Upper lobe of left lung (tissue), 6 donors: ENCODE measurements around the gene LZTFL1. TPM values are rescaled to one million over a fixed set of nuclear protein-coding genes. Genes with fewer than 3 reads are reported as not detected.

ENCODE experiments used
- ATAC-seq, 2 donors: fragments of 200-7000 bp; cut with Tn5 transposase; one replicate each; pipeline ENCODE4 v1.9.1; 2022; ENCODE audit warnings: mild to moderate bottlenecking in 2 of 2, moderate library complexity in 2 of 2; ENCODE audit not compliant: low FRiP score in 2 of 2
- DNase-seq, 2 donors: peaks; one replicate each; pipeline ENCODE4 v3.0.0-alpha.2; 2019 to 2020
- H3K27ac ChIP-seq, 4 donors: fragments of 200-600 bp; sonication (generic); one replicate each; pipeline ENCODE4 v1.5.1; 2016 to 2019
- H3K27me3 ChIP-seq, 4 donors: fragments of 200-600 bp; sonication (generic); one replicate each; pipeline ENCODE4 v1.5.1; 2017 to 2019
- H3K36me3 ChIP-seq, 4 donors: fragments of 200-600 bp; sonication (generic); one replicate each; pipeline ENCODE4 v1.5.1; 2016 to 2019
- H3K4me1 ChIP-seq, 4 donors: fragments of 200-600 bp; sonication (generic); one replicate each; pipeline ENCODE4 v1.5.1; 2018 to 2019
- H3K4me3 ChIP-seq, 4 donors: fragments of 200-600 bp; sonication (generic); one replicate each; pipeline ENCODE4 v1.5.1; 2017 to 2019; ENCODE audit warnings: mild to moderate bottlenecking in 2 of 4, moderate library complexity in 1 of 4
- H3K9me3 ChIP-seq, 4 donors: fragments of 200-600 bp; sonication (generic); one replicate each; pipeline ENCODE4 v1.5.1; 2018 to 2019
- CTCF ChIP-seq, 6 experiments: fragments of 450-650 bp in 4 of 6; fragments of 200-600 bp in 2 of 6; sonication (generic) in 2 of 6; IDR thresholded peaks; one replicate each; pipeline ENCODE4 v1.5.1; 2016 to 2019; ENCODE audit warnings: antibody characterized with exemption in 6 of 6
- EP300 ChIP-seq, 4 donors: sonication (generic); formaldehyde crosslinking; IDR thresholded peaks; one replicate each; pipeline ENCODE4 v1.5.1; 2017; ENCODE audit warnings: antibody characterized with exemption in 4 of 4, control low read depth in 2 of 4
- POLR2A ChIP-seq, 4 donors: fragments of 450-650 bp; IDR thresholded peaks; one replicate each; pipeline ENCODE4 v1.5.1; 2016 to 2017; ENCODE audit warnings: antibody characterized with exemption in 4 of 4, mild to moderate bottlenecking in 2 of 4
- POLR2AphosphoS5 ChIP-seq, 2 donors: sonication (generic); formaldehyde crosslinking; IDR thresholded peaks; one replicate each; pipeline ENCODE4 v1.5.1; 2017; ENCODE audit warnings: antibody characterized with exemption in 2 of 2
- WGBS, 2 donors: methylation state at CpG; one replicate each; pipeline ENCODE4 v1.1.5; 2017 to 2018; 5-methylcytosine and 5-hydroxymethylcytosine counted together
- total RNA-seq, 6 donors: library from RNA; depleted of rRNA in 4 of 6; stranded (reverse); fragments of >200 nt in 4 of 6; gene quantifications; one replicate each; pipeline versions ENCODE4 v1.1.0 to v1.2.1, GENCODE V29; 2016 to 2021
- donor health status: DM: no; HTN: no; CAD: no; lungs with moderate emphysema.
- donor health status: DM: no; HTN: yes; CAD: no; lungs with severe emphysema.

LZTFL1 gene
- total RNA-seq, 6 donors from 2014 or later = 19.9 to 51.7 (median 31.3) TPM

DNA sequence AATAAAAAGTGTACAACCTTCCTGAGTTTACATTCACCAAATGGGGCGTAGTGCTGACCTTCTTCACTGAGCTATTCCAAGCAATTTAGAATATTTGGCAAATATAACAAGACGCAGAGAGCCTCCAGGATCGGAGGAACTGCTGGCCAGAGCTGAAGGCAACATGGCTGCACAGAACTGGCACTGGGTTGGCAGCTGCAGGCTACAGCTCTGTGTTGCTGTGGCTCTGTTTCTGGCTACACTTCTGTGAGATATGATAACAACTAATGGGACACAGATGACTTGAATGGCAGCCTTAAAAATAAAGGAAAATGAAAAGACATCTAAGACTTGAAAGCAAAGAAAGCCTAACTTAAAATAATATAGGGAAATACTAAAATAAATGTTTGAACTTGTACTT is 34.8 kb downstream of the LZTFL1 start:
- no peaks in the 10 kb centered on the region for H3K4me1 ChIP-seq
- no peak overlapping the region for H3K27ac ChIP-seq

DNA sequence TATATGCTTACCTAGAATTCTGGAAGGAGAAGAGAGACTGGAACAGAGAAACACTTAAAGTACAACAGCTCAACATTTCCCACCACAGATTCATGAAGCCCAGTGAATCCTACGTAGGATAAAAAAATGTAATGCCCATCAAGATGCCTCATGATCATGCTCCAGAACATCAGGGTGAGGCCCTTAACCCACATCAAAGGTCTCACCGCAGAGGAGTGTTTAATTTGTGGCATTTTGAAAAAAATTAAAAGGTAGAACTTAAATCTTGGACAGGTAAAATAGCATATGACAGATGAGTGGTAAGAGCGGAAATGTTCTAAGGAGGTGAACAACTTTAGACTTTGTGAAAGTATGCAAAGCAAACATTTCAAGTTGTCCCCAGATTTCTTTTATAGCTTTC is 35.8 kb downstream of the LZTFL1 start:
- WGBS, 2 donors = 53 to 76% methylated on average over 3 of the region's 3 CpGs
- Histone ChIP-seq H3K36me3 (no peaks in the 10 kb centered on the region), H3K4me1 (no peaks in the 10 kb centered on the region), H3K9me3 (no peaks in the 10 kb centered on the region), H3K27me3 (no peaks in the 10 kb centered on the region), H3K27ac (no peak overlapping the region), H3K4me3 (no peak overlapping the region)
- DNase-seq (no peak), ATAC-seq (no peak)
- TF ChIP-seq CTCF (IDR thresholded peaks at IDR 0.05) (no peak), POLR2A (IDR thresholded peaks at IDR 0.05) (no peak), POLR2AphosphoS5 (IDR thresholded peaks at IDR 0.05) (no peak), EP300 (IDR thresholded peaks at IDR 0.05) (no peak)

More for the DNA sequence above, 34.8 kb downstream of the LZTFL1 start:
- Histone ChIP-seq H3K4me3 (no peak overlapping the region), H3K36me3 (no peaks in the 10 kb centered on the region), H3K9me3 (no peaks in the 10 kb centered on the region), H3K27me3 (no peaks in the 10 kb centered on the region)
- no peak for ATAC-seq
- TF ChIP-seq EP300 (IDR thresholded peaks at IDR 0.05) (no peak), CTCF (IDR thresholded peaks at IDR 0.05) (no peak), POLR2A (IDR thresholded peaks at IDR 0.05) (no peak), POLR2AphosphoS5 (IDR thresholded peaks at IDR 0.05) (no peak)
- 83 to 89% methylated on average over 3 of the region's 3 CpGs for WGBS, 2 donors
- DNase-seq = no peak

DNA sequence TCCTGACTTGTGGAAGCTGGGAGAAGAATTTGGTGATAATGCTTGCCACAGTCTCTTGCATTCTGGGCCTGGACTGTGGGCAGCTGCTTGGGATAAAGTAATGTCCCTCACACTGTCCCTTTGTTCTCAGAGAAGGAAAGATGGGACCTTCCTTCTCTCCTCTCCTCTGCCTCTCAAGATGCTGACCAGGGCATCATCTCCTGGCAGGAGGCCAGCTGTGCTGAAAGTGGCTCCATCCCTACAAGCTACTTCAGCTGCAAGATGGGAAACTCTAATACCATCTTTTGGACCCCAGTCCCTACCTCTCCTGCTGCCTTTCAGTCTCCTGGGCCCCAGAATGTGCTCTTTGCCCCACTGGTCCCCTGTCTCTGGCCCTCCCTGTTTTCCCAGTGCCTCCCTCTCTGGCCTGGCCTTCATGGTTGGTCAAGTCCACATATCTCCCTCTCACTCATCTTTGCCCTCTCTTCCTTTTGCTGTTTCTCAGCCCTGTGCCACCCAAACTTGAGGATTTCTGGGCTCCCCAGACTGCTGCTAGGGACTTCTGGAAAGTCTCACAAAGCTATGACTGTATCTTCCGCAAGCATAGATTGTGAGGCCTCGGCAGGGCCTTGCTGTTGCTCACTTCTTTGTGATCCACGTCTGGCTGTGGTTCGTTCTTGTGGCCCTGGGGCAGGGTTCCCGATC is 38.5 kb downstream of the LZTFL1 start:
- Histone ChIP-seq H3K36me3 (no peaks in the 10 kb centered on the region), H3K4me3 (no peak overlapping the region), H3K27me3 (no peaks in the 10 kb centered on the region), H3K9me3 (no peaks in the 10 kb centered on the region), H3K4me1 (no peaks in the 10 kb centered on the region), H3K27ac (no peak overlapping the region)
- 89 to 97% methylated on average over 5 of the region's 5 CpGs for WGBS, 2 donors
- DNase-seq (no peak), ATAC-seq (no peak)
- TF ChIP-seq POLR2AphosphoS5 (IDR thresholded peaks at IDR 0.05) (no peak), CTCF (IDR thresholded peaks at IDR 0.05) (no peak), EP300 (IDR thresholded peaks at IDR 0.05) (no peak), POLR2A (IDR thresholded peaks at IDR 0.05) (no peak)

DNA sequence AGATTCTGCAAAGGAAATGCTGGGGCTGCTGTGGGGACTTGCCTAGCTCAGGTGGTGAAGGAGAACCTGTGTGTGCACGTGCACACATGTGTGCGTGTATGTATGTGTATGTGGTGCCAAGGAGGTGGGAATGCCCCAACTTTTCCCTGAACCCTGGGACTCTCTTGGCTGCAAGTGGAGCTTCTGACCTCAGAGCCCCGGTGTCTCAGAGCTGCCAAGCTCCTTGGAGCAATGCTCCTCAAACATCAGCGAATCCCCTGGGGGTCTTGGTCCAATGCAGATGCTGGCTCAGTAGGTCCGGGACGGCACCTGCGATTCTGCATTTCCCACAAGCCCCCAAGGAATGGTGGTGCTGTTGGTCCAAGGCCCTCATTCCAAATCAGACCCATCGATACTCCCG is 39.8 kb downstream of the LZTFL1 start:
- Histone ChIP-seq H3K9me3 (no peaks in the 10 kb centered on the region), H3K4me1 (no peaks in the 10 kb centered on the region), H3K4me3 (no peak overlapping the region), H3K27me3 (peaks cover 0 to under 1% (median 0%) of the 10 kb centered on the region in 4 donors), H3K27ac (no peak overlapping the region), H3K36me3 (no peaks in the 10 kb centered on the region)
- TF ChIP-seq POLR2AphosphoS5 (IDR thresholded peaks at IDR 0.05) (no peak), EP300 (IDR thresholded peaks at IDR 0.05) (no peak), CTCF (IDR thresholded peaks at IDR 0.05) (no peak), POLR2A (IDR thresholded peaks at IDR 0.05) (no peak)
- WGBS, 2 donors = 95% methylated on average over 8 to 9 of the region's 9 CpGs
- DNase-seq = no peak
- no peak for ATAC-seq

- no peak for DNase-seq
- 71 to 82% methylated on average over 2 to 4 of the region's 4 CpGs for WGBS, 2 donors
- TF ChIP-seq CTCF (IDR thresholded peaks at IDR 0.05) (no peak), EP300 (IDR thresholded peaks at IDR 0.05) (no peak), POLR2A (IDR thresholded peaks at IDR 0.05) (no peak), POLR2AphosphoS5 (IDR thresholded peaks at IDR 0.05) (no peak)
- no peak for ATAC-seq
- Histone ChIP-seq H3K36me3 (no peaks in the 10 kb centered on the region), H3K4me3 (no peak overlapping the region), H3K9me3 (no peaks in the 10 kb centered on the region), H3K27me3 (peaks cover 0 to 16% (median 7%) of the 10 kb centered on the region in 4 donors), H3K4me1 (peaks cover 11 to 14% (median 12%) of the 10 kb centered on the region in 4 donors), H3K27ac (no peak overlapping the region)
Measured at GRCh38 chr3:45800611-45801010, 41.3 kb downstream of the LZTFL1 start.
